RWPE1 (cell line): ENCODE results near the gene KCNMA1.

ENCODE experiments used
- CTCF ChIA-PET: fragments of 350-600 bp; sonication (Branson Sonifier 250); formaldehyde crosslinking; extraction: SDS; loops from one replicate; lab custom pipeline; 2021; lab: Yijun Ruan, JAX
- POLR2A ChIA-PET: fragments of 400-600 bp; formaldehyde crosslinking; extraction: SDS; loops from one replicate; lab custom pipeline; 2020; ENCODE audit warnings: antibody characterized with exemption; ENCODE audit not compliant: low non-redundant PET; lab: Yijun Ruan, JAX
- DNase-seq: peaks from one replicate; pipeline ENCODE4 v3.0.0; 2012; ENCODE audit warnings: low spot score
- H3K27ac ChIP-seq: fragments of 450-650 bp; 2 replicates; pipeline ENCODE4 v1.5.1; 2017
- TF ChIP-seq, protein P1 (sequence below): fragments of 450-650 bp; conservative IDR thresholded peaks from 2 replicates; pipeline ENCODE4 v1.5.1; 2017; ENCODE audit warnings: low read depth, mild to moderate bottlenecking

The KCNMA1 gene

DNA sequence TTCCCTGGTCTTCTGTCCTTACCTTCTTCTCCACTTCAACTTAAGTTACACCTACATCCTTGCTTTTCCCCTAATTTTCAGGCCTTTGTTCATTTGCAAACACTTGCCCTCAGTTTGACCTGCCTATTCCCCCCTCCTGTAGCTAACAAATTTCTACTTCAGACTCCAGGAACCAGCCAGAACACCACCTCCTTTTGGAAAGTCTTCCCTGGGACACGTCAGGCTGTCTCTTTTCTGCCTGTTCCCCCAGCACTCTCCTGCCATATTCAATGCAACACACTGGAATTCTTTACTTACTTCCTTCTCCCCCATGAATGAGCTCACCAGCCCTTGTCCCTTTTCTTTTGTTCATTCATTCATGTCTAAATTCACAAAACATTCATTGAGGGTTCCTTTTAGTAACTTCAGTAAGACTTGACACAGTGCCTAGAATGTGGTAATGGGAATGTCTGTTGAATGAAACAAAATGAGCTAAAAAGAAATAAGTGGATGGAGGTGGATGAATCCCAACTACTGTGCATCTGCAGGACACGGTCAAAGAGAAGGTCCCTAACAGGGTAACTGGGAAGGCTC is 478.0 kb downstream of the KCNMA1 start:
- CTCF ChIA-PET: interaction anchor here (0.7 kb wide), 1 partner anchor 151 kb away, joined by 3 read pairs; no protein-coding TSS in a partner anchor
- POLR2A ChIA-PET: no interaction called here
- TF ChIP-seq, protein P1, sequence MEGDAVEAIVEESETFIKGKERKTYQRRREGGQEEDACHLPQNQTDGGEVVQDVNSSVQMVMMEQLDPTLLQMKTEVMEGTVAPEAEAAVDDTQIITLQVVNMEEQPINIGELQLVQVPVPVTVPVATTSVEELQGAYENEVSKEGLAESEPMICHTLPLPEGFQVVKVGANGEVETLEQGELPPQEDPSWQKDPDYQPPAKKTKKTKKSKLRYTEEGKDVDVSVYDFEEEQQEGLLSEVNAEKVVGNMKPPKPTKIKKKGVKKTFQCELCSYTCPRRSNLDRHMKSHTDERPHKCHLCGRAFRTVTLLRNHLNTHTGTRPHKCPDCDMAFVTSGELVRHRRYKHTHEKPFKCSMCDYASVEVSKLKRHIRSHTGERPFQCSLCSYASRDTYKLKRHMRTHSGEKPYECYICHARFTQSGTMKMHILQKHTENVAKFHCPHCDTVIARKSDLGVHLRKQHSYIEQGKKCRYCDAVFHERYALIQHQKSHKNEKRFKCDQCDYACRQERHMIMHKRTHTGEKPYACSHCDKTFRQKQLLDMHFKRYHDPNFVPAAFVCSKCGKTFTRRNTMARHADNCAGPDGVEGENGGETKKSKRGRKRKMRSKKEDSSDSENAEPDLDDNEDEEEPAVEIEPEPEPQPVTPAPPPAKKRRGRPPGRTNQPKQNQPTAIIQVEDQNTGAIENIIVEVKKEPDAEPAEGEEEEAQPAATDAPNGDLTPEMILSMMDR: no peak
- no peak for DNase-seq
- peak overlapping the region; percentile 72 for H3K27ac ChIP-seq

DNA sequence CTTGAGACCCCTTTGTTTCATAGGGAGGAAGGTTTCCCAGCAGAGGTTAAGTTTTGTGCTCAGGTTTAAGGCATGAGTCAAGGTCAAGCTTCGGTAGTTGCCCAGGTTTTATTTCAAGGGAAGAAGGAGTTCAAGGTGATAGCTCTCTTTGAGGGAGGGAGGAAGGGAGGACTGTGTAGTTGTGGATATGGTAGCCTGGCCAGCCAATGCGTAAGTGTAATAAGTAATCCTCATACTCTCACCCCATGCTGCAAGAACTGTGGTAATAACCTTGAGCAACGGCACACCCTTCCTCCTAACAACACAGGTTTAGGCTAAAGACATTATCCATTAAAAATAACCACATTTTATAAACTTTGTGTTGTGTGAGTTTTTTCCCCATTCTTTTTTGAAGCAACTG is 478.9 kb downstream of the KCNMA1 start:
- TF ChIP-seq, protein P1: no peak
- ChIA-PET CTCF (no interaction called here), POLR2A (no interaction called here)
- H3K27ac ChIP-seq: no peak overlapping the region
- DNase-seq: no peak

DNA sequence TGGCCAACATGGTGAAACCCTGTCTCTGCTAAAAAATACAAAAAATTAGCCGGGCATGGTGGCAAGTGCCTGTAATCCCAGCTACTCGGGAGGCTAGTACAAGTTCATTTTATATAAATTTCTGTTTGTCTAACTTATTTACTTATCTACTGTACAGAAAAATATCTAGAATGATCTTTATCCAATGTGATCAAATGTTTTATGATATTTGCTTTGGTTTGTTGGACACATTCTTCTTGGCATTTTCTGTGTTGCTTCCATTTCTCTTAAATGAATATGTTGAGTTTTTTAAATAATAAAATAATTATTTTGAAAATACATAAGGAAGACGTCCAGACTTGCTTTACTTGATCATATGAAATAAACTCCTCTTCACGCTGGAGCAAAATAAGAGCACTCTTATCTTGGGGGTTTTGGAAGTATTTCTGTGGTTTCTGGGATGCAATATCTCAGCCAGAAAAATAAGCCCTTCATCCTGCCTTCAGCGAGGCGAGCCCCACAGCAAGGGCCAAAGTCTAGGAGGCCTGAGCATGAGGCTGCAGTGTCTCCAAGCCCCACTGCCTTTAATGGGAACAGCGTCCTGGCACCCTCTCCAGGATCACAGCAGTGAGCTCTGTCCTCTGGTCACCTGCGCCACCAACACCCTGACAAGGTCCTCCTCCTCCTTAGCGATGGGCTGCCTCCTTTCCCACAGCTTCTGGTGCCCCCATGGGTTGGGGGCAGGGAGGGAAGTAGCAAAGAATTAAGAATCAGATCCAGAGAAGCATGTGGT is 480.2 kb downstream of the KCNMA1 start:
- peak overlapping the region; percentile 79 for H3K27ac ChIP-seq
- ChIA-PET CTCF (interaction anchor here (0.6 kb wide), 2 partner anchors 20 to 592 kb away, joined by 3 to 5 read pairs; no protein-coding TSS in a partner anchor), POLR2A (no interaction called here)
- DNase-seq: no peak
- TF ChIP-seq, protein P1: no peak

DNA sequence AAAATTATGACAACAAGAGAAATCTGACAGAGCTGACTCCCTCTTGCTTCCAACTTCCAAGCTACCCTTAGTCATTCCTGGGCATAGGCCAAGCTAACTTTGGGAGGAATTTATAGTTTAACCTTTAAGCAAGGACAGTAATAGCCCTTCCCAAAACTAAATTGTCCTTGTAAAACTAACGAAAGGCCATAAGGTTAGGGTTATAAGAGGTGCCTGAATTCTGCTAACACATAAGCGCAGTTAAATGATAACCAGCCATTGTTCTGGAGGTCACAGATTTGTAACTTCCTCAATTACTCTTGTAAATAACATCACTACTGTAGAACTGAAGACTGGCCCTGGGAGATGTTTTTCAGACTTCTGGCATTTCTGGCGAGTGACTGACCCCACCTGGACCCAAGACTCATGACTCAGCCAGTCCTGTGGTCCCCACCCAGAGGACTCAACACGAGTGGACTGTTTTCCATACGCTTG is 481.2 kb downstream of the KCNMA1 start:
- H3K27ac ChIP-seq: peak overlapping the region; percentile 79
- no peak for DNase-seq
- ChIA-PET CTCF (interaction anchor here (0.6 kb wide), 1 partner anchor 583 kb away, joined by 5 read pairs; no protein-coding TSS in a partner anchor), POLR2A (no interaction called here)
- TF ChIP-seq, protein P1: no peak

DNA sequence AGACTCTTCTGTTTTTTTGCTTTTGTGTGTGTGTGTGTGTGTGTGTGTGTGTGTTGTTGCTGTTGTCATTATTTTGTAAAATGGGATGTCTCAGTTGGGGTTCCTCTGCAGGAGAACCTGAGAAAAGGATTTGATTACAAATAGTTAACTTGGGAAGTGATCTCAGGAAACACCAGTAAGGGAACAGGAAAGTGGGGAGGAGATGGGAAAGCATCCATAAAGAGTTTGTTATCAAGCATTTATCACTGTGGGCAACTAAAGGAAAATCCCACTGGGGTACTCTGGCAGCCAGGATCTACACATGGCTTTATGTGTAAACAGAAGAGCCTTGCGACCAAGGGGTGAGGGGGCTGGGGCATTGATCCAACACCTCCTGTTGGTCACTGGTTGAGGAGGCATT is 485.4 kb downstream of the KCNMA1 start:
- ChIA-PET POLR2A (no interaction called here), CTCF (no interaction called here)

DNA sequence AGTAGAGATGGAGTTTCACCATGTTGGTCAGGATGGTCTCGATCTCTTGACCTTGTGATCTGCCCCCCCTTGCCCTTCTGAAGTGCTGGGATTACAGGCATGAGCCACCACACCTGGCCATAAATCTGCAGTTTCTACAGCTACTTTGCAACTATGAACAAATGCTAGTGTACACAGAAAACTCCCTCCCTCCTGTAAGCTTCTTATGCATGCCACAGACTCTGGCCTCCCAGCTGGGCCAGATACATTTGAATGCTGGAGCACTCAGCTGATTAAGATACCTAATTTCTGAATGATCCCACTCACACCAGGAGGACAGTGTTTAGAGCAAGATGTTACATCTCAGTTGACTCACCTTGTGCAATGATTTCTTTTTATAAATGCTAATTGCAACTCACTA is 486.2 kb downstream of the KCNMA1 start:
- H3K27ac ChIP-seq: no peak overlapping the region
- ChIA-PET CTCF (no interaction called here), POLR2A (no interaction called here)
- TF ChIP-seq, protein P1: no peak
- DNase-seq: no peak

More for the DNA sequence above, 485.4 kb downstream of the KCNMA1 start:
- H3K27ac ChIP-seq: no peak overlapping the region
- TF ChIP-seq, protein P1: no peak
- no peak for DNase-seq
